OCI-LY1 (cell line): ENCODE measurements around the gene SLC24A3.

ENCODE experiments used
- CTCF ChIP-seq: fragments of 200-600 bp; sonication (generic), shearing (Covaris generic); IDR thresholded peaks from 2 replicates; pipeline ENCODE4 v1.5.1; 2017; ENCODE audit warnings: mild to moderate bottlenecking, antibody characterized with exemption, low read length, moderate library complexity, mixed read lengths
- EZH2 ChIP-seq: fragments of 200-600 bp; sonication (generic), shearing (Covaris generic); IDR thresholded peaks from 2 replicates; pipeline ENCODE4 v1.8.0; 2017; ENCODE audit warnings: borderline replicate concordance, mixed run types, mild to moderate bottlenecking, antibody characterized with exemption, low read length, moderate library complexity, mixed read lengths

GRCh38 chr20:19758501-19759331 is 546.3 kb downstream of the SLC24A3 start:
- TF ChIP-seq CTCF (no peak), EZH2 (no peak)
